Mesenchymal stem cell (in vitro differentiated cells and primary cell): ENCODE results near the gene FBLN7.
A peak's percentile ranks its signal among the peaks of the same experiment; 100 is the strongest.

Experiments
- DNase-seq: peaks from one replicate; pipeline ENCODE4 v3.0.0-alpha.2; 2013
- H2AFZ ChIP-seq: one replicate; pipeline ENCODE4 v1.6.1; 2013; ENCODE audit warnings: low read depth, mild to moderate bottlenecking, control low read depth, inconsistent platforms, low read length, moderate library complexity
- H2AK5ac ChIP-seq: 2 replicates; pipeline ENCODE4 v1.6.1; 2013; ENCODE audit warnings: low read length, moderate library complexity, mild to moderate bottlenecking, inconsistent platforms; ENCODE audit not compliant: severe bottlenecking
- H2BK120ac ChIP-seq: one replicate; pipeline ENCODE4 v1.6.1; 2013; ENCODE audit warnings: low read depth, mild to moderate bottlenecking, inconsistent platforms, low read length, moderate library complexity
- H2BK12ac ChIP-seq, 2 experiments: one replicate each; pipeline ENCODE4 v1.6.1; 2013; ENCODE audit warnings: inconsistent platforms in 2 of 2, low read length in 2 of 2, mild to moderate bottlenecking in 2 of 2, moderate library complexity in 2 of 2, control low read depth in 1 of 2
- H2BK15ac ChIP-seq: one replicate; pipeline ENCODE4 v1.6.1; 2013; ENCODE audit warnings: mild to moderate bottlenecking, low read depth, inconsistent platforms; ENCODE audit not compliant: poor library complexity, severe bottlenecking
- H2BK5ac ChIP-seq: 2 replicates; pipeline ENCODE4 v1.6.1; 2013; ENCODE audit warnings: low read depth, mild to moderate bottlenecking, low read length, control low read depth, inconsistent platforms; ENCODE audit not compliant: poor library complexity, severe bottlenecking
- H3K14ac ChIP-seq, 2 experiments: one replicate each; pipeline ENCODE4 v1.6.1; 2013; ENCODE audit warnings: inconsistent platforms in 2 of 2, low read length in 2 of 2, control low read depth in 1 of 2, mild to moderate bottlenecking in 1 of 2, moderate library complexity in 1 of 2
- H3K18ac ChIP-seq, 2 experiments: one replicate each; pipeline ENCODE4 v1.6.1; 2013; ENCODE audit warnings: inconsistent platforms in 2 of 2, low read length in 2 of 2, control low read depth in 1 of 2, low read depth in 1 of 2, mild to moderate bottlenecking in 1 of 2
- H3K23ac ChIP-seq, 2 experiments: one replicate each; pipeline ENCODE4 v1.6.1; 2013; ENCODE audit warnings: inconsistent platforms in 2 of 2, low read length in 2 of 2, mild to moderate bottlenecking in 2 of 2, moderate library complexity in 2 of 2, control low read depth in 1 of 2
- H3K27ac ChIP-seq: 2 replicates; pipeline ENCODE4 v1.5.1; 2013; ENCODE audit warnings: mild to moderate bottlenecking, moderate library complexity, low read length, control low read depth, inconsistent platforms; ENCODE audit not compliant: poor library complexity, severe bottlenecking
- H3K27me3 ChIP-seq, 2 experiments: 2 replicates each; pipeline versions ENCODE4 v1.6.1 to v1.7.0; 2013; ENCODE audit warnings: low read length in 2 of 2, mild to moderate bottlenecking in 2 of 2, moderate library complexity in 2 of 2, control low read depth in 1 of 2, inconsistent platforms in 1 of 2; ENCODE audit not compliant: control insufficient read depth in 1 of 2, insufficient read depth in 1 of 2
- H3K36me3 ChIP-seq, 2 experiments: 2 replicates each; pipeline versions ENCODE4 v1.6.1 to v1.7.0; 2013; ENCODE audit warnings: low read length in 2 of 2, control low read depth in 1 of 2, inconsistent platforms in 1 of 2, low read depth in 1 of 2, mild to moderate bottlenecking in 1 of 2; ENCODE audit not compliant: insufficient read depth in 2 of 2, control insufficient read depth in 1 of 2
- H3K4ac ChIP-seq, 2 experiments: one replicate each; pipeline ENCODE4 v1.6.1; 2013; ENCODE audit warnings: inconsistent platforms in 2 of 2, low read length in 2 of 2, mild to moderate bottlenecking in 2 of 2, moderate library complexity in 2 of 2, control low read depth in 1 of 2, low read depth in 1 of 2
- H3K4me1 ChIP-seq: 2 replicates; pipeline ENCODE4 v1.6.1; 2013; ENCODE audit warnings: low read depth, low read length, control low read depth; ENCODE audit not compliant: control insufficient read depth, insufficient read depth
- H3K4me2 ChIP-seq: 2 replicates; pipeline ENCODE4 v1.6.1; 2013; ENCODE audit warnings: low read length, mild to moderate bottlenecking, inconsistent platforms; ENCODE audit not compliant: poor library complexity, severe bottlenecking
- H3K4me3 ChIP-seq, 2 experiments: 2 replicates each; pipeline versions ENCODE4 v1.5.1 to v1.7.0; 2013; ENCODE audit warnings: low read length in 2 of 2, mild to moderate bottlenecking in 2 of 2, control low read depth in 1 of 2, low read depth in 1 of 2; ENCODE audit not compliant: insufficient read depth in 1 of 2
- H3K79me1 ChIP-seq: replicated peaks from 2 replicates; pipeline ENCODE4 v1.6.1; 2013; ENCODE audit warnings: mild to moderate bottlenecking, control low read depth, low read length, inconsistent platforms; ENCODE audit not compliant: poor library complexity, severe bottlenecking
- H3K9ac ChIP-seq: 2 replicates; pipeline ENCODE4 v1.7.0; 2013; ENCODE audit warnings: mild to moderate bottlenecking, low read length, moderate library complexity
- H3K9me3 ChIP-seq: 2 replicates; pipeline ENCODE4 v1.7.0; 2013; ENCODE audit warnings: mild to moderate bottlenecking, low read length; ENCODE audit not compliant: control insufficient read depth
- H4K8ac ChIP-seq: one replicate; pipeline ENCODE4 v1.6.1; 2013; ENCODE audit warnings: inconsistent platforms, mild to moderate bottlenecking, low read length, moderate library complexity
- H4K91ac ChIP-seq: one replicate; pipeline ENCODE4 v1.6.1; 2013; ENCODE audit warnings: mild to moderate bottlenecking, low read length, inconsistent platforms
- WGBS: methylation state at CpG from one replicate; pipeline ENCODE4 v1.1.7; 2013; ENCODE audit warnings: mixed read lengths; 5-methylcytosine and 5-hydroxymethylcytosine counted together

FBLN7 gene

GRCh38 chr2:112154246-112155117 lies 16.3 kb downstream of the FBLN7 start:
- H3K14ac ChIP-seq = peak overlapping the region in 1 of 2 experiments; percentile 35
- no peak overlapping the region for H2AK5ac ChIP-seq
- 92% methylated on average over 12 of the region's 14 CpGs for whole genome bisulfite sequencing
- no peak overlapping the region for H4K8ac ChIP-seq
- H3K9ac ChIP-seq = no peak overlapping the region
- no peak overlapping the region for H2AFZ ChIP-seq
- no peak overlapping the region for H2BK5ac ChIP-seq
- peaks cover 17% of the 10 kb centered on the region for H3K4me1 ChIP-seq
- H3K18ac ChIP-seq = no peak overlapping the region
- no peaks in the 10 kb centered on the region for H3K27me3 ChIP-seq
- no peak overlapping the region for H3K4ac ChIP-seq
- DNase-seq = no peak
- no peak overlapping the region for H2BK12ac ChIP-seq
- H2BK120ac ChIP-seq = no peak overlapping the region
- H3K4me2 ChIP-seq = no peak overlapping the region
- H3K79me1 ChIP-seq = no peaks in the 10 kb centered on the region
- no peak overlapping the region for H4K91ac ChIP-seq
- no peaks in the 10 kb centered on the region for H3K9me3 ChIP-seq
- no peak overlapping the region for H3K27ac ChIP-seq
- H3K23ac ChIP-seq = no peak overlapping the region
- H2BK15ac ChIP-seq = no peak overlapping the region
- H3K4me3 ChIP-seq = no peak overlapping the region
- peaks cover 0 to 3% of the 10 kb centered on the region in 2 experiments for H3K36me3 ChIP-seq

- Histone ChIP-seq H3K23ac (no peak overlapping the region), H3K4ac (no peak overlapping the region), H3K9me3 (no peaks in the 10 kb centered on the region), H3K27ac (no peak overlapping the region), H2AK5ac (peak overlapping the region; percentile 31), H3K14ac (no peak overlapping the region), H2BK15ac (no peak overlapping the region), H3K79me1 (no peaks in the 10 kb centered on the region), H2BK12ac (no peak overlapping the region), H3K36me3 (peaks cover 0 to 4% of the 10 kb centered on the region in 2 experiments), H3K4me2 (no peak overlapping the region), H3K4me1 (peaks cover 14% of the 10 kb centered on the region), H3K9ac (no peak overlapping the region), H2BK120ac (no peak overlapping the region), H3K4me3 (no peak overlapping the region), H3K27me3 (no peaks in the 10 kb centered on the region), H2BK5ac (no peak overlapping the region), H4K8ac (no peak overlapping the region), H3K18ac (no peak overlapping the region), H4K91ac (peak overlapping the region; percentile 32), H2AFZ (no peak overlapping the region)
- whole genome bisulfite sequencing = 94% methylated on average over 27 of the region's 27 CpGs
- DNase-seq = no peak
Measured at GRCh38 chr2:112155331-112156151, 17.4 kb downstream of the FBLN7 start.

- WGBS = 86% methylated on average over 18 of the region's 21 CpGs
- no peaks in the 10 kb centered on the region for H3K27me3 ChIP-seq
Measured at GRCh38 chr2:112156152-112156986, 18.2 kb downstream of the FBLN7 start.

More at GRCh38 chr2:112156152-112156986, 18.2 kb downstream of the FBLN7 start:
- H2AK5ac ChIP-seq = no peak overlapping the region
- peak overlapping the region in 1 of 2 experiments; percentile 9 for H3K18ac ChIP-seq
- H4K8ac ChIP-seq = no peak overlapping the region
- no peak overlapping the region for H3K4ac ChIP-seq
- no peak overlapping the region for H3K4me3 ChIP-seq
- H3K9ac ChIP-seq = no peak overlapping the region
- no peaks in the 10 kb centered on the region for H3K79me1 ChIP-seq
- no peak overlapping the region for H2BK120ac ChIP-seq
- H2BK12ac ChIP-seq = no peak overlapping the region
- H3K36me3 ChIP-seq = peaks cover 0 to 6% of the 10 kb centered on the region in 2 experiments
- H2BK15ac ChIP-seq = no peak overlapping the region
- no peak overlapping the region for H3K14ac ChIP-seq
- H3K9me3 ChIP-seq = no peaks in the 10 kb centered on the region
- no peak overlapping the region for H3K27ac ChIP-seq
- DNase-seq = peak; percentile 29
- H3K23ac ChIP-seq = no peak overlapping the region
- no peak overlapping the region for H2AFZ ChIP-seq
- no peak overlapping the region for H3K4me2 ChIP-seq
- H4K91ac ChIP-seq = no peak overlapping the region
- no peak overlapping the region for H2BK5ac ChIP-seq
- peaks cover 11% of the 10 kb centered on the region for H3K4me1 ChIP-seq
